GM21717 (cell line): ENCODE results near the gene DLG5.

Experiments
- ATAC-seq: cut with Tn5 transposase; IDR thresholded peaks from one replicate; pipeline ENCODE4 v1.9.1; 2021; ENCODE audit warnings: mild to moderate bottlenecking, moderate library complexity; ENCODE audit not compliant: unreplicated experiment

DLG5 gene

GRCh38 chr10:77844713-77845445, 81.7 kb downstream of the DLG5 start:
- no peak for ATAC-seq

GRCh38 chr10:77844177-77844576, 82.4 kb downstream of the DLG5 start:
- ATAC-seq, result no peak

GRCh38 chr10:77843264-77843663, 83.3 kb downstream of the DLG5 start:
- ATAC-seq, result no peak

- ATAC-seq, result no peak
Measured at GRCh38 chr10:77842652-77843212, 83.8 kb downstream of the DLG5 start.

GRCh38 chr10:77841711-77842375, 84.7 kb downstream of the DLG5 start:
- no peak for ATAC-seq

GRCh38 chr10:77840636-77841035, 85.9 kb downstream of the DLG5 start:
- ATAC-seq, result no peak

- no peak for ATAC-seq
Measured at GRCh38 chr10:77837925-77838595, 88.5 kb downstream of the DLG5 start.

- peak; percentile 93 for ATAC-seq
Measured at GRCh38 chr10:77837248-77837924, 89.2 kb downstream of the DLG5 start.

GRCh38 chr10:77836299-77836820, 90.2 kb downstream of the DLG5 start:
- ATAC-seq, result peak; percentile 80

GRCh38 chr10:77835669-77836086, 90.9 kb downstream of the DLG5 start:
- ATAC-seq, result no peak

- no peak for ATAC-seq
Measured at GRCh38 chr10:77834943-77835668, 91.4 kb downstream of the DLG5 start.

GRCh38 chr10:77834540-77834939, 92.0 kb downstream of the DLG5 start:
- no peak for ATAC-seq

- ATAC-seq, result no peak
Measured at GRCh38 chr10:77833792-77834191, 92.8 kb downstream of the DLG5 start.

- ATAC-seq, result no peak
Measured at GRCh38 chr10:77833225-77833624, 93.3 kb downstream of the DLG5 start.

GRCh38 chr10:77832238-77832637, 94.3 kb downstream of the DLG5 start:
- ATAC-seq, result no peak

- ATAC-seq, result no peak
Measured at GRCh38 chr10:77829356-77829755, 97.2 kb downstream of the DLG5 start.

GRCh38 chr10:77828377-77828776, 98.2 kb downstream of the DLG5 start:
- no peak for ATAC-seq

- ATAC-seq, result no peak
Measured at GRCh38 chr10:77827366-77827765, 99.2 kb downstream of the DLG5 start.

- ATAC-seq, result no peak
Measured at GRCh38 chr10:77825965-77826364, 100.6 kb downstream of the DLG5 start.

- ATAC-seq, result no peak
Measured at GRCh38 chr10:77824908-77825307, 101.6 kb downstream of the DLG5 start.
